Renal pelvis (tissue), 4 donors: ENCODE measurements around the gene UBXN11. TPM values are rescaled to one million over a fixed set of nuclear protein-coding genes. Genes with fewer than 3 reads are reported as not detected.

Experiments used
- DNase-seq: peaks from one replicate; pipeline ENCODE4 v3.0.0-alpha.2; 2013
- polyA plus RNA-seq, 3 donors: library from polyadenylated mRNA; unstranded; fragments of 120-200 nt; gene quantifications; one replicate each; pipeline ENCODE4 v1.2.1, GENCODE V29; 2013; ENCODE audit not compliant: insufficient read length in 3 of 3

Gene UBXN11
- polyA plus RNA-seq, 3 donors = 44.3 to 52.2 (median 51.7) TPM

- peak; percentile 75 for DNase-seq
Measured at GRCh38 chr1:26275580-26276431, 30.6 kb downstream of the UBXN11 start.

- DNase-seq = no peak
Measured at GRCh38 chr1:26274801-26275425, 31.5 kb downstream of the UBXN11 start.

GRCh38 chr1:26269198-26269550, 37.3 kb downstream of the UBXN11 start:
- DNase-seq = no peak

GRCh38 chr1:26268290-26269197, 37.9 kb downstream of the UBXN11 start:
- no peak for DNase-seq

- DNase-seq = no peak
Measured at GRCh38 chr1:26265405-26265804, 41.0 kb downstream of the UBXN11 start.

GRCh38 chr1:26263212-26263611, 43.2 kb downstream of the UBXN11 start:
- DNase-seq = no peak

- no peak for DNase-seq
Measured at GRCh38 chr1:26259578-26259977, 46.9 kb downstream of the UBXN11 start.

- DNase-seq = no peak
Measured at GRCh38 chr1:26259005-26259404, 47.4 kb downstream of the UBXN11 start.

GRCh38 chr1:26257222-26257621, 49.2 kb downstream of the UBXN11 start:
- no peak for DNase-seq

- no peak for DNase-seq
Measured at GRCh38 chr1:26254404-26254803, 52.0 kb downstream of the UBXN11 start.

- DNase-seq = no peak
Measured at GRCh38 chr1:26252718-26253117, 53.7 kb downstream of the UBXN11 start.

GRCh38 chr1:26239936-26240335, 66.5 kb downstream of the UBXN11 start:
- DNase-seq = no peak

- no peak for DNase-seq
Measured at GRCh38 chr1:26237230-26237966, 69.0 kb downstream of the UBXN11 start.

GRCh38 chr1:26234644-26235370, 71.6 kb downstream of the UBXN11 start:
- peak; percentile 10 for DNase-seq

GRCh38 chr1:26233903-26234643, 72.4 kb downstream of the UBXN11 start, which contains the start of gene CEP85:
Gene CEP85 (plus strand): TSS chr1:26234200. CDS start chr1:26239784, 5,584 bp downstream.
- peak; percentile 96 for DNase-seq

Other genes starting within 250 kb of the UBXN11 start
- gene TRIM63, start 239.0 kb downstream of the UBXN11 start, polyA plus RNA-seq = under 1 TPM; 0.73 to 1.00 (median 0.99) TPM
- 10 to 100 TPM; 16.2 to 17.2 (median 17.1) TPM for gene PDIK1L, start 194.8 kb downstream of the UBXN11 start, polyA plus RNA-seq
- 1 to 10 TPM; 1.2 to 1.7 (median 1.4) TPM for gene FAM110D, start 147.6 kb downstream of the UBXN11 start, polyA plus RNA-seq
- under 1 TPM in 1 of 3 donors, not detected in 2; 0.19 TPM for gene C1orf232, start 137.7 kb downstream of the UBXN11 start, polyA plus RNA-seq
- gene ZNF593, start 136.7 kb downstream of the UBXN11 start, polyA plus RNA-seq = 10 to 100 TPM; 20.8 to 25.7 (median 21.0) TPM
- 1 to 10 TPM; 1.2 to 1.8 (median 1.5) TPM for gene ZNF593OS, start 134.8 kb downstream of the UBXN11 start, polyA plus RNA-seq
- gene CNKSR1, start 129.1 kb downstream of the UBXN11 start, polyA plus RNA-seq = 10 to 100 TPM; 11.9 to 25.6 (median 25.4) TPM
- gene CATSPER4, start 116.0 kb downstream of the UBXN11 start, polyA plus RNA-seq = under 1 TPM in 2 of 3 donors, not detected in 1; 0.14 TPM
- gene CEP85, start 72.4 kb downstream of the UBXN11 start, polyA plus RNA-seq = 10 to 100 TPM; 16.2 to 22.5 (median 20.9) TPM
- 100 to 1,000 TPM in 1 of 3 donors, 10 to 100 TPM in 2; 85.2 to 120 (median 92.9) TPM for gene SH3BGRL3, start 26.6 kb downstream of the UBXN11 start, polyA plus RNA-seq
- 1 to 10 TPM; 3.3 to 6.7 (median 4.7) TPM for gene CD52, start 11.3 kb upstream of the UBXN11 start, polyA plus RNA-seq
- gene CRYBG2, start 47.5 kb upstream of the UBXN11 start, polyA plus RNA-seq = 1 to 10 TPM in 1 of 3 donors, under 1 TPM in 2; 0.61 to 1.6 (median 0.83) TPM
- under 1 TPM in 1 of 3 donors, not detected in 2; 0.14 TPM for gene ZNF683, start 66.1 kb upstream of the UBXN11 start, polyA plus RNA-seq
- gene LIN28A, start 104.2 kb upstream of the UBXN11 start, polyA plus RNA-seq = under 1 TPM; 0.04 to 0.12 (median 0.09) TPM
- 10 to 100 TPM; 34.5 to 45.6 (median 42.7) TPM for gene DHDDS, start 125.7 kb upstream of the UBXN11 start, polyA plus RNA-seq
- 1,000 to 10,000 TPM; 1,074 to 1,211 (median 1,107) TPM for gene HMGN2, start 165.8 kb upstream of the UBXN11 start, polyA plus RNA-seq
- 10 to 100 TPM; 21.2 to 24.5 (median 22.2) TPM for gene RPS6KA1, start 223.1 kb upstream of the UBXN11 start, polyA plus RNA-seq